Anterior cingulate cortex (tissue), 58 donors: ENCODE measurements around the gene ADAMTSL3.
"Not testable (repeated sequence)": the region's sequence is repeated elsewhere in the genome, so short reads cannot be mapped to it uniquely, and the experiment has no call there.

Source experiments
- DNase-seq, 58 donors: peaks; one replicate each; lab custom pipeline; 2025; lab: John Stamatoyannopoulos, UW

Gene ADAMTSL3

GRCh38 chr15:84001655-84002054, 347.7 kb downstream of the ADAMTSL3 start:
- no peak for DNase-seq

- DNase-seq, result no peak
These were observed 350.0 kb downstream of the ADAMTSL3 start for GRCh38 chr15:84003791-84004503.

GRCh38 chr15:84006421-84006820, 352.5 kb downstream of the ADAMTSL3 start:
- DNase-seq, result no peak

- no peak for DNase-seq
These were observed 355.7 kb downstream of the ADAMTSL3 start for GRCh38 chr15:84009616-84010015.

GRCh38 chr15:84010246-84010645, 356.3 kb downstream of the ADAMTSL3 start:
- DNase-seq, result no peak

- DNase-seq, result no peak
These were observed 362.4 kb downstream of the ADAMTSL3 start for GRCh38 chr15:84016371-84016770.

GRCh38 chr15:84022516-84022915, 368.6 kb downstream of the ADAMTSL3 start:
- DNase-seq, result no peak

GRCh38 chr15:84023636-84024035, 369.7 kb downstream of the ADAMTSL3 start:
- DNase-seq, result no peak

GRCh38 chr15:84033793-84034553, 380.1 kb downstream of the ADAMTSL3 start:
- DNase-seq, result no peak

- peak in 3 of 58 donors; percentile 2 to 32 (median 2) for DNase-seq
These were observed 380.9 kb downstream of the ADAMTSL3 start for GRCh38 chr15:84034578-84035398.

GRCh38 chr15:84035399-84035766, 381.5 kb downstream of the ADAMTSL3 start:
- no peak for DNase-seq

- DNase-seq, result no peak
These were observed 383.4 kb downstream of the ADAMTSL3 start for GRCh38 chr15:84037301-84037700.

GRCh38 chr15:84042434-84043056, 388.6 kb downstream of the ADAMTSL3 start:
- DNase-seq, result not testable (repeated sequence)

- DNase-seq, result no peak
These were observed 392.2 kb downstream of the ADAMTSL3 start for GRCh38 chr15:84046064-84046637.

GRCh38 chr15:84049480-84049879, 395.6 kb downstream of the ADAMTSL3 start:
- DNase-seq, result not testable (repeated sequence)

GRCh38 chr15:84050076-84050475, 396.2 kb downstream of the ADAMTSL3 start:
- no peak for DNase-seq

- DNase-seq, result not testable (repeated sequence)
These were observed 397.2 kb downstream of the ADAMTSL3 start for GRCh38 chr15:84051146-84051545.

- not testable (repeated sequence) for DNase-seq
These were observed 400.6 kb downstream of the ADAMTSL3 start for GRCh38 chr15:84054544-84054943.

GRCh38 chr15:84057714-84058331, 403.9 kb downstream of the ADAMTSL3 start:
- no peak for DNase-seq

GRCh38 chr15:84063674-84064073, 409.8 kb downstream of the ADAMTSL3 start:
- not testable (repeated sequence) for DNase-seq
